Activated CD8-positive, alpha-beta memory T cell treated with anti-CD3 and anti-CD28 coated beads, Interleukin-2, amount 10 ng/mL, durations not matched to agents 7 days and 5 days (primary cell): ENCODE measurements around the gene LUZP1. TPM values are rescaled to one million over a fixed set of nuclear protein-coding genes. Genes with fewer than 3 reads are reported as not detected.

Source experiments
- ATAC-seq: fragments of 150-1000 bp; cut with Tn5 transposase; one replicate; pipeline ENCODE4 v1.10.0; 2021; ENCODE audit warnings: moderate library complexity
- CTCF ChIA-PET: fragments of 350-600 bp; sonication (Branson Sonifier 250); formaldehyde crosslinking; loops from one replicate; lab custom pipeline; 2021; ENCODE audit warnings: antibody characterized with exemption; lab: Charles Lee
- DNase-seq: peaks from one replicate; pipeline ENCODE4 v3.0.0-alpha.2; 2020
- H3K27ac Mint-ChIP-seq: one replicate; pipeline ENCODE4 v1.8.0; 2021; ENCODE audit warnings: mild to moderate bottlenecking, mixed read lengths
- H3K27me3 Mint-ChIP-seq: one replicate; pipeline ENCODE4 v1.8.0; 2021; ENCODE audit warnings: mixed read lengths
- H3K36me3 Mint-ChIP-seq: one replicate; pipeline ENCODE4 v1.8.0; 2021; ENCODE audit warnings: mild to moderate bottlenecking, mixed read lengths
- H3K4me1 Mint-ChIP-seq: one replicate; pipeline ENCODE4 v1.8.0; 2021; ENCODE audit warnings: mixed read lengths
- H3K4me3 Mint-ChIP-seq: one replicate; pipeline ENCODE4 v1.8.0; 2021; ENCODE audit warnings: mild to moderate bottlenecking, moderate library complexity, mixed read lengths
- H3K9me3 Mint-ChIP-seq: one replicate; pipeline ENCODE4 v1.8.0; 2022; ENCODE audit warnings: low read depth, mixed read lengths
- microRNA-seq: library from miRNA; unstranded; fragments of <30 nt; microRNA quantifications from one replicate; pipeline ENCODE4 v1.2.0, GENCODE V29; 2022
- total RNA-seq, 2 experiments: library from RNA; stranded (reverse); gene quantifications; one replicate each; pipeline ENCODE4 v1.2.3, GENCODE V29; 2021

Gene LUZP1
- total RNA-seq, 2 experiments from 2014 or later, result 19.5 to 20.4 TPM

- CTCF ChIA-PET, result no interaction called here
- Mint-ChIP-seq H3K27me3 (no peaks in the 10 kb centered on the region), H3K9me3 (no peaks in the 10 kb centered on the region), H3K36me3 (peaks cover 12% of the 10 kb centered on the region), H3K4me1 (peaks cover 18% of the 10 kb centered on the region), H3K27ac (no peak overlapping the region), H3K4me3 (no peak overlapping the region)
- DNase-seq (no peak), ATAC-seq (no peak)
Observed at GRCh38 chr1:23039308-23039826, 129.3 kb downstream of the LUZP1 start.

DNA sequence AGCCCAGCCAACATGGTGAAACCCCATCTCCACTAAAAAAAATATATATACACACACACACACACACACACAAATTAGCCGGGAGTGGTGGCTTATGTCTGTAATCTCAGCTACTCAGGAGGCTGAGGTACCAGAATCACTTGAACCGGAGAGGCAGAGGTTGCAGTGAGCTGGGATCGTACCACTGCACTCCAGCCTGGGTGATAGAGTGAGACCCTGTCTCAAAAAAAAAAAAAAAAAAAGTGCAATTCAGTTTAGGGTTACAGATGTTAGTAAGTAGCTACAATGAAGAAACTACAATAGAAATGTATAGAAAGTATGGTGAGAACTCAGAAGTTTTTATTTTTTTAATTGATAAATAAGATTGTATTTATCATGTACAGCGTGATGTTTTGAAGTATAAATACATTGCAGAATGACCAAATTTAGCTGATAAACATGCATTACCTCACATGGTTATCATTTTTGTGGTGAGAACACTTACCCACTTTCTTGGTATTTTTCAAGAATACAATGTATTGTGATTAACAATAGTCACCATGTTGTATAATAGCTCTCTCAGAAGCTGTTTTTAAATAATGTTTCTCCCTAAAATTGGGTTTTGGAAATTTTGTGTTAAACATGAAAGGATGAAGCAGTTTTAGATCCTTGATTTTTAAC lies 131.4 kb downstream of the LUZP1 start:
- CTCF ChIA-PET, result interaction anchor here (1.0 to 1.1 kb wide), 2 partner anchors 10 to 32 kb away, joined by 3 read pairs; no protein-coding TSS in a partner anchor
- peaks cover 18% of the 10 kb centered on the region for H3K4me1 Mint-ChIP-seq
- H3K9me3 Mint-ChIP-seq, result no peaks in the 10 kb centered on the region
- peaks cover 15% of the 10 kb centered on the region for H3K36me3 Mint-ChIP-seq
- no peak for ATAC-seq
- DNase-seq, result no peak
- no peak overlapping the region for H3K4me3 Mint-ChIP-seq
- no peaks in the 10 kb centered on the region for H3K27me3 Mint-ChIP-seq
- H3K27ac Mint-ChIP-seq, result no peak overlapping the region

GRCh38 chr1:23035823-23036452 lies 132.7 kb downstream of the LUZP1 start:
- peaks cover 23% of the 10 kb centered on the region for H3K4me1 Mint-ChIP-seq
- no peak overlapping the region for H3K27ac Mint-ChIP-seq
- no peaks in the 10 kb centered on the region for H3K9me3 Mint-ChIP-seq
- DNase-seq, result no peak
- no peak for ATAC-seq
- H3K4me3 Mint-ChIP-seq, result no peak overlapping the region
- H3K27me3 Mint-ChIP-seq, result no peaks in the 10 kb centered on the region
- peaks cover 19% of the 10 kb centered on the region for H3K36me3 Mint-ChIP-seq
- CTCF ChIA-PET, result no interaction called here

Small RNA genes lying within 50 kb of the gene (microRNA-seq; reads per million reads assigned to microRNA genes)
- gene MIR3115 (not detected), gene MIR4419A (not detected)

Other genes with a start within 250 kb of the LUZP1 start
- gene LACTBL1, start 196.0 kb downstream of the LUZP1 start, total RNA-seq, result not detected
- not detected for gene TEX46, start 153.0 kb downstream of the LUZP1 start, total RNA-seq
- gene KDM1A, start 149.4 kb downstream of the LUZP1 start, total RNA-seq, result 10 to 100 TPM; 58.4 to 59.4 TPM
- not detected for gene HTR1D, start 48.6 kb upstream of the LUZP1 start, total RNA-seq
- 100 to 1,000 TPM; 220 to 222 TPM for gene HNRNPR, start 175.4 kb upstream of the LUZP1 start, total RNA-seq
- 1 to 10 TPM; 5.3 to 6.6 TPM for gene ZNF436, start 201.0 kb upstream of the LUZP1 start, total RNA-seq